ENCODE results near the gene FSHR.

Gene FSHR

GRCh38 chr2:48952143-48952542 is 202.2 kb downstream of the FSHR start:
- DNase-seq: no peak

DNA sequence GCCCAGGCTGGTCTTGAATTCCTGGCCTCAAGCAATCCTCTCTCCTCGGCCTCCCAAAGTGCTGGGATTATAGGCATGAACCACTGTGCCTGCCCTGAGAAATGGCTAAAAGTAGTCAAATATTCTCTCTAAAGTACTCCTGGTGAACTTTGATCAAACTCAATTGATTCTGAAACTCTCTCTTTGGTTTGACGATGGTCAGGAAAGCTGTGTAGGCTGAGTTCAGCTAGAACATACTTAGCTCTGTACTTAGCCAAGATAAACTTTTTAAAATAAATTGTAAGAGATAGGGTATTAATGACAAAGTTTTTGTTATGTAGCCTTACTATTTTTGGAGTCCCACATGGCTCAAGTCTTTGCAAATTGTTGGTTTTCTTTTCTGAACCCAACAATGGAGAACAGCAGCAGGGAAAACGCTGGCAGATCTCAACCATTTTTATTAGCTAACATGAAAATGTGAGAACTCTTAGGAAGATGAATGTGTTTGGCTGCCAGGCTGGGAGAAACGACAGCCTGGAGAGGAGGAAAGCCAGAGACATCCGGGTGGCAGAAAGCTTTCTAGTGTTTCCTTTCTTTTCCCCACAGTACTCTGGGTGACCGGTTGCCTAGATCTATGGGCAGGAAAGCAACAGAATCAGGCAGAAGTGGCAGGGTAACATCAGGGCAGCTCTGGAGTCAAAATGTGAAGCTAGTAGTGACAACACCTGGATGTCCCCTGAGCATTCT is 205.8 kb downstream of the FSHR start:
- DNase-seq: no peak

- DNase-seq: peak; percentile 50 to 73
These were observed 207.8 kb downstream of the FSHR start for GRCh38 chr2:48946449-48947048.

DNA sequence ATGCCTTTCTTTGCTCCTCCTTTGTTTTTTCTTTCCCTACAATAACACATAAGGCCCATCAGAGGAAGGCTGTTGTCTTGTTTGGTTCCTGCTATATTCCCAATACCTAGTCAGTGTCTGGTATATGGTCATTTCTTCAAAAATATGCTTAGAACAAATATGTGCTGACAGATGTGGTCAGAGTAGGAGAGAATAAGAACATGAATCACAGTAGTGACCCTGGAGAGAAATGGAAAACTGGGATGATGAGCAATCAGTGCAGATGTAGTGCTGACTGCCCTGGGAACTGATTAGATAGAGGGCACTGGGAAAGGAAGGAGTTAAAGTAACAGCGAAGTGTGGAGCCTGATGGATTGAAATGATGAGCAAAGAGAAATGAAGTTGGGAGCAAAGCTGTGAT is 209.4 kb downstream of the FSHR start:
- DNase-seq: no peak

GRCh38 chr2:48943436-48943835 is 210.9 kb downstream of the FSHR start:
- no peak for DNase-seq

- DNase-seq: no peak
These were observed 212.4 kb downstream of the FSHR start for GRCh38 chr2:48941908-48942307.

DNA sequence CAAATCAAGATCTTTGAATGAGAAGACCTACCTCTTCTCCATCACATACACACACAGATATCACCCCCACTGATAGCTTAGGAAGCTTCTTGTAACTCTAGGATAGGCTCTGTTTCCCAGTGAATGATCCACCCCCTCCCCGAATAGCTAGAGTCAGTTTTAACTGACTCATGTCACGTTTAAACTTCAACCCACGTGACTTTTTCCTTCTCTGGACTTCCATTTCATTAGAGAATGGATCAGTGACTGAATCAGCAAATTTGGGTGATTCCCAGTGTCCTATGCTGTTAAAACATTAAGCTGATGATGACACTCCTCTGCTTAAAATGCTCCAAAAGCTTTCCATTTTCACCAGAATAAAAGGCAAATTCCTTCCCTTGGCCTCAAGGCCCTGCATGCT is 212.9 kb downstream of the FSHR start:
- no peak for DNase-seq

GRCh38 chr2:48940606-48941005 is 213.7 kb downstream of the FSHR start:
- peak; percentile 31 to 81 for DNase-seq

GRCh38 chr2:48939232-48939631 is 215.1 kb downstream of the FSHR start:
- DNase-seq: peak in 1 of 2 experiments; percentile 32

- no peak for DNase-seq
These were observed 216.1 kb downstream of the FSHR start for GRCh38 chr2:48938231-48938630.

DNA sequence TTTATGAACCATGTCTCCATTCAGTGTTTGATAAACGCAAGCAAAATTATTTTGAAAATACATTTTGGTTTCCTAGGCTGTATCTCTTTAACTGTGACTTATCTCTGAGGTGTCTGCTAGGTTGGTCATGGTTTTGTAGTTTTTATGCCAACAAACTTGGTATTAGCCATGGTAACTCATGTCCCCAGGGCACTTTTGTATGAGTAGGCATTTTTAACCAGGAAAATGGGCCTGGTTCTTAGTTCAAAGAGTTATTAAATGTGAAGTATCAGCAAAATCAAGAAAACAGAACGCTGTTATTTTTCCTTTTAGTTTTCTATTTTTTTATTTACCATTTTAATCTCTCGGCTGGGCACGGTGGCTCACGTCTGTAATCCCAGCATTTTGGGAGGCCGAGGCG is 219.5 kb downstream of the FSHR start:
- DNase-seq: no peak

DNA sequence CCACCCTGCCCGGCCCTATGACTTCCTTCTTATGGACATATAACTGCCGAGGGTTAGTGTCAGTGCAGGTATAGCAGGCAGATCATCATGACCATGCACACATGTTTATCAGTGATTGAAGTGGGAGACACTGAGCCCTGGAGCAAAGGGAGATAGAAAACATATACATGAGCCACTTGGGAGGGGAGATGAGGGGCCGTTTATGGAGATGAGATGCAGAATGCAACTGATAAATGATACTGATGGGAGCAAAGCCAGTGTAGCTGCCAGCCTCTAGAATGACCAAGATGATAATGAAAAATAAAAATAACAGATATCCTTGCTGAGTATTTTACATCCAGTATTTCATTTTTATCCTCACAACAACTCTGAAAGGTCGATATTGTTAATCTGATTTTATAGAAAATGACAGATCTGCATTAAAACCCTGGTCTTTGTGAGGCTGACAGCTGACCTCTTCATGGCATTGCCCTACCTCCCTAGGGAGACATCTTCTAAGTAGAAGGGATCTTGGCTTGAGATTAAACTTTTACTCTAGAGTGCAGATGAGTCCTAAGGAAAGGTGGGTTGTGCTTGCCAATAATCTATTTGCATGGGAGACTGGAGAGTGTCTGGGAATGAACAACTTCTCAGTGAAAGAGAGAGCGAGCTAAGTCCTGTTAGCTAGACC is 220.4 kb downstream of the FSHR start:
- no peak for DNase-seq

GRCh38 chr2:48932667-48933066 is 221.6 kb downstream of the FSHR start:
- DNase-seq: no peak

GRCh38 chr2:48929571-48930301 is 224.6 kb downstream of the FSHR start:
- DNase-seq: no peak

DNA sequence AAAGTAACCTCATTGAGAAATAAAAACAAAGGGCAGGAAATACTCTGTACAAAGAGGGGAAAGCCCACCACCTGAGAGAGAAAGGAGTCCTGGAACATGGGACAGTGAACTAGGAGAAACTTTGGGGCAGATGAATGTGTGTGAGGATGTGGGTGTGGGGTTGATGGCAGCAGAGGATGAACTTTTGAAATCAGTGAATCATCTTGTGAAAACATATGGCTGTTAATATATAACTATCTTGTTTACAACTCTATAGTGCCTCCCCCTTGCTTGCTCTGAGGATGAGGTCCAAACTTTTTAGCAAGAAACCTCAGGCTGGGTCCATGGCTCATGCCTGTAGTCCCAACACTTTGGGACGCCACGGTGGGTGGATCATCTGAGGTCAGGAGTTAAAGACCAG is 227.0 kb downstream of the FSHR start:
- DNase-seq: no peak

GRCh38 chr2:48915884-48916283 is 238.4 kb downstream of the FSHR start:
- no peak for DNase-seq

GRCh38 chr2:48915227-48915626 is 239.1 kb downstream of the FSHR start:
- no peak for DNase-seq

DNA sequence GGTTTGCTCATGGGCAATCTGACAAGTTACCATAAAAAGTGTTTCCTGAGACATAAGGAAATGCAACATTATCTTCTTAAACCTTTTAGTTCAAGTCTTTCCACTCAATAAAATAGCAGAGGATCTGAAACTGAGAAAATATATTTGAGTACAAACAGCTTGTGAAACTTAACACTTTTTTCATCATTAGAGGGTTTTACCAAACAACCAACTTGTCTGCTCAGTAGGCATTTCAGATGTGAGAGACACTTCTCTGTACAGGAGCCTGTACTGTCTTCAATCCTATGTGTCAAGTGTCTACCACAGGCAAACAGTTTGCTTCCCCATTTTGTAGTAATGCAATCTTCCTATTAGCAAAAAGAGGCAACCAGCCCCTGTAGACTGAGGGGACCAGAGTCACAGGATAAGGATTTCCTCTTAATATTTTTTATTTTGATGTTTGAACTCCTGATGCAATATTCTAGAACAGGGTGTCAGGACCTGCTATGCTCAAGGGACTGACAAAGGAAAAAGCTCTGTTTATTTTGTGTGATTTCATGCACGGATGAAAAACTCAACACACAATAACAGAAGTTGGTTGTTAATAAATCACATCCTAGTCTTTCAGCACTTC is 239.7 kb downstream of the FSHR start:
- DNase-seq: peak in 1 of 2 experiments; percentile 47
